Glomerular visceral epithelial cell (primary cell): Measurements from ENCODE around the gene IL10RA.
"Not testable (repeated sequence)": the region's sequence is repeated elsewhere in the genome, so short reads cannot be mapped to it uniquely, and the experiment has no call there.

Experiments used
- DNase-seq: peaks from one replicate; pipeline ENCODE4 v3.0.0-alpha.2; 2016; ENCODE audit errors: extremely low spot score

Gene IL10RA

DNA sequence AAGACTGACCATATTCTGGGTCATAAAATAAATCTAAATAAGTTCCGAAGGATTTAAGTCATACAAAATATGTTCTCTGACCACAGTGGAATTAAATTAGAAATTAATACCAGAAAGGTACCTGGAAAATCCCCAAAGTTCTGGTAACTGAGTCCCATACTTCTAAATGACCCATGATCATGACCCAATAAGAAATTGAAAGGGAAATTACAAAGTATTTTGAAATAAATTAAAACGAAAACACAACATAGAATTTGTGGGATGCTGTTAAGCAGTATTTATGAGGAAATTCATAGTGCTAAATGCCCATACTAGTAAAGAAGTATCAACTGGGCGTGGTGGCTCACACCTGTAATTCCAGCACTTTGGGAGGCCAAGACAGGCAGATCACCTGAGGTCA, 23.4 kb upstream of the IL10RA start:
- DNase-seq, result no peak

DNA sequence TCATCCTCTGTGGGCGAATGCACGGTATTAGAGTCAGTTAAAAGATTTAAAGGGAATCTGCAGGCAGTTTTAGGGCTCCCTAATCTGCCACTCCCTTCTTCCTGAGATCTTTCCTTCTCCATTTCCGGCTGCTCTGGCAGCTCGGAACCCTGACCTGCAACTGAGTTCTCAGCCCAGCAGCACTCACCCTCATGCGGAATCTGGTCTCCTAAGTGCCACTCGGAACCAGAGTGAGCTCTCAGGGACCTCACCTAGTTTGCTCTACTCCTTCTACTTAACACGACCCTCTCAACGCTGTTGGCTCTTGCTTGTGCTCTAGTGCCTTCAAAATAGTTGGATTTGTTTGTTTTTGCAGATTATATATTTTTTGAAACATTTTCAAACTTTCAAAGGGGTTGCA, 19.3 kb upstream of the IL10RA start:
- no peak for DNase-seq

DNA sequence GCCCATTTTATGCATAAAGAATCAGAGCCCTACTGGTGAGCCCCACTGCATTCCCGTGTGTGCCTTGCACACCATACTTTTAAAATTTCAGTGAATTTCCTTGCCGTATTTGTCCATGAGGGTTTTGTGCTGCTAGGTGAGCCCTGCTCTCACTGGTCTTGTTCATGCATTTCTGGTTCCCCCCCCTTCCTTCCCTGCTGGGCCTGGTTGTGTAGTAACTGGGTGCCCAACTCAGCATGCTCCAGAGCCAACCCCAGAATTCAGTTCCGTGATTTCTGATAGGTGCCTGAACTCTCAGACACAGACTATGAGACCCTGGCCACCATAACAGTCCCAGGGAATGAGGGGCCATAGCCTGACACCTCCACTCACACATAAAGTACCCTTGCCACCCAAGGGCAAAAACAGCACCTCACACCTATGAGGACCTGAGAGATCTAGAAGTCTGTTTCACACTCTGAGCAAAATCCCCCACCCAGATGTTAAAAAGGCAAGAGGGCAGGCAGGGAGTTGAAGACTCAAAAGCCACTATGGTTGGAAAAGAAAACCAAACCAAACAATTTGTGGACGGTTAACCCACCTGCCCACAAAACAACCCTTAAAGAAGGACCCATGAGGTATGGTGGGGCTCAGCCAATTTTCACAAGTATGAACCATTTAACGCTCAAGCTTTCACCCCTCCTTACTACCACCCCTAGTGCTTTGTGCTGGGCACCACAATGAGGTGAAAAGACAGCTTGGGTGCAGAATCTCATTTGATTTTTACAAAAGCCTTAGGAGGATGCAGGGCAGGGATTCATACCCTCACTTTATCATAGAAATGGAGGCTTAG, 16.8 kb upstream of the IL10RA start:
- no peak for DNase-seq

DNA sequence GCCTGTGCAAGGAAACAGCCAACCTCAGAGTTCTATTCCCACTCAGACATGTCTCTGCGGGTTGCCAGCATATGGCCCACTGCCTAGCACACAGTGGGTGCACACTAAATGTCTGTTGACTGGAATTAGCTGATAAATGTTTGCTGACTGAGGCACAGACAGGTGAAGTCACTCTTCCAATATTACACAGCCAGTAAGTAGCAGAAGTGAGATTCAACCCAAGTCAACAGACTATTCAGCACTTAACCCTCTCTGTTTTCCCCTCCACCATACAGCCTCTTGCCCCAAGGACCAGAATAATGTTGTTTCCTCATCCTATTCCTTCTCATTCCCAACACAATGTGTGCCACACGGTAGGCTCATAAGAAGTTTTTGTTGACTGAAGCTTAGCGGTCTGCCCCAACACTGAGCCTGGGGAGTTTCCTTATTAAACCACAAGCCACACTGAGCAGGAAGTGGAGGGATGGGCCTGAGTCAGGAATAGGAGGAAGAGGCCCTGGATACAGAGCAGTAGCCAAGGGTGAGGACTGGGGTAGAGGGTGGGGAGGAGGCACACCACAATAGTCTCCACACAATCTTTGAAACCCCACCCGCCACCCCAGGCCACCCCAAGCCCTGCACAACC, 15.7 kb upstream of the IL10RA start:
- DNase-seq, result peak; percentile 51

DNA sequence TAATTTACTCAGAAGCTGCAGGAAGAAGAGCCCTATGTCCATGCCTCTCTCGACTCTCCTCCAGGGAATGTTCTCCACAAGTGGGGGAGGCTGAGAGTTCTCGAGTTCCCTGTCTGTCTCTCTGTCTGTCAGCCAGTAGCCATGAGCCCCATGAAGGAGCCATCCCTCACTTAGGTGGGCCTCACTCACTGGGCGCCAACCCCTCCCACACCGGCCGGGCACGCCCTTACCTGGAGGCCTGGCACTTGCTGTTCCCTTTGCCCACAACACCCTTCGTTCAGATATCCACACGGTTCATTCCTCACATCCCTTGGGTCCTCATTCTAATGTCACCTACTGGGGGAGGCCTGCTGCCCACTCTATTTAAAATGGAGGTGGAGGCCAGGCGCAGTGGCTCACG, 14.2 kb upstream of the IL10RA start:
- no peak for DNase-seq

DNA sequence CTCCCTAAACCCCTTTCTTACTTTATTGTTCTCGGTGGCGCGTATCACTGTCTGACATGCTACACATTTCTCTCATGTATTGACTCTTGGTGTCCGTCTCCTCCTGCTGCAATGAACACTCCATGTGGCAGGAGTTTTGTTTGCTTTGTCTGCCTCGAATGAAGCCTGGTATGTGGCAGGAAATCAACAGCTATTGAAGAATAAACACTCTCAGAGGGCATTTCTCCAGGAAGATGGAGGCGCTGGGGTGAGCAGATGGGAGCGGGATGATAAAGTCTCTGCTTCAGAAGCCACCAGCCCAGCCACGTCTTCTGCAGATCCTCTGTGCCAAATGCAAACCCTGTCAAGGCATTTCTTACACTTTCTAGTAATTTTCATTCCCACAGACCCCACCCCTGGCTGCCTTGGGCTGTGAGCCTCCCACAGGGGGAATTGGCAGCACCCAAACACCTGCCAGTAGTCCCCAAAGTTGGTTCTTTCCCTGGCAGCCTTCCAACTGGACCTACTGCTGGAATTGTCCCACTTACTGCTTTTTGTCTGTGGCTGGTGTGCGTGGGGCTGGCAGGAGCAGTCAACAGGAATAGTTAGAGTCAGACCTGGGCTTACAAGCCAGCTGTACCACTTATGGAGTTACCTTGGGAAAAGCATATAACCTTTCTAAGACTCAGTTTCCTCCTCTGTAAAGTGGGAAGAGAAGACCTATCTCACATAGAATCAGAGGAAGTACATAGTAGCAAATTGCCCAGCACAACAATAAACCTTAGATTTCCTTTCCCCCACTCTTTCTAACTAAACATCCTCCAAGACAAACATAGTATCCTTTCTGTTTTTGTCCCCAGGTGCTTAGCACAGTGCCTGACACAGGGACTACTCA, 13.3 kb upstream of the IL10RA start:
- no peak for DNase-seq

DNA sequence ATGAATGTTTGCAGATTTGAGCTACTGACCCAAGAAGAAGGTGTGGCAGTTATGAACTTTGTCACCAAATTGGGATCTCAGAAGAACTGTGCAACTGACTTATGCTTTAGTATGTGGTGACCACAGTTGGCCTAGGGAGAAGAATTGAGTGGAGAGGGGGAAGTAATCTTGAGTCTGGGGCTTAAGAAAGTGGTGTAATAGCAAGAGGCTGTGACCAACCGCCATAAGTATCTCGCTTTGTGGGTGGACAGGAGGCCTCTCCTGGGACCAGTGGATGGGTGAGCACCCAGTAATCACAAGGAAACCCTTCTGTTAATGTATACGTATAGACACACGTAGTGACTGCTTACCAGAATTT, 12.7 kb upstream of the IL10RA start:
- DNase-seq, result no peak

DNA sequence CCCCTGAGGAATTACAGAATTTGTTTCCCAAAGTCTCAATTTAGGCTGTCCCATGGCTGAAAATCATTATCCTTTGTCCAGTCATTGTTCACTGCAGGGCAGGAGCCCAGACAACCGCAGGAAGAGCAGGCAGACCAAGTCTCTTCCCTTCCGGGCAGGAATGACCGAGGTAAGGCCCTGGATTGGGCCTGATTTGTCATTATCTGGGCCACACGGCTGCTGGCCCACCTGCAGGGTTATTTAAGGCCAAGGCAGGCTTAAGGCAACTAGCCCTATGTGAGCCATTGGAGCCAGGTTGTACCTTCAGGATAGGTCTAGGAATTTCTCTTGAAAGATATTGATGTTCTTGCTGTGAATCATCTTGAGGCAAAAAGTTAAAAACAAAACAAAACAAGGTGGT, 9.7 kb upstream of the IL10RA start:
- no peak for DNase-seq

DNA sequence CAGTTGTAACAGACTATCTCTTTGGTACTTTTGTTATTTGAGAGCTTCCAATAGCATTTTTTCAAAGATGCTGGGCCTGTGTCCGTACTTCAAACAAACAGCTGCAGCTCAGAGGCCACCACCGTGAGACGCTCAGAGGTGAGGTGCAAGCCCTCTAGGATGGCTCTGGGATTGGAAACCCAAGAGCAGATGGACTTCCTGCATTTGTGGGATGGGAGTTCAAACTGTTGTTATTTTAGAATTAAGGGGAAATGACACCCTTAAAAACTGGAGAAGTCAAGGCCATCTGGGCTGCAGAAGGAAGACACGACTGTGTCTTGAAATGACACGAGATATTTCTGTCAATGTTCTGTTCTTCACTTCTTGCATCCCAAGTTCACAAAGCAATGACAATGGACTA, 9.2 kb upstream of the IL10RA start:
- DNase-seq, result no peak

DNA sequence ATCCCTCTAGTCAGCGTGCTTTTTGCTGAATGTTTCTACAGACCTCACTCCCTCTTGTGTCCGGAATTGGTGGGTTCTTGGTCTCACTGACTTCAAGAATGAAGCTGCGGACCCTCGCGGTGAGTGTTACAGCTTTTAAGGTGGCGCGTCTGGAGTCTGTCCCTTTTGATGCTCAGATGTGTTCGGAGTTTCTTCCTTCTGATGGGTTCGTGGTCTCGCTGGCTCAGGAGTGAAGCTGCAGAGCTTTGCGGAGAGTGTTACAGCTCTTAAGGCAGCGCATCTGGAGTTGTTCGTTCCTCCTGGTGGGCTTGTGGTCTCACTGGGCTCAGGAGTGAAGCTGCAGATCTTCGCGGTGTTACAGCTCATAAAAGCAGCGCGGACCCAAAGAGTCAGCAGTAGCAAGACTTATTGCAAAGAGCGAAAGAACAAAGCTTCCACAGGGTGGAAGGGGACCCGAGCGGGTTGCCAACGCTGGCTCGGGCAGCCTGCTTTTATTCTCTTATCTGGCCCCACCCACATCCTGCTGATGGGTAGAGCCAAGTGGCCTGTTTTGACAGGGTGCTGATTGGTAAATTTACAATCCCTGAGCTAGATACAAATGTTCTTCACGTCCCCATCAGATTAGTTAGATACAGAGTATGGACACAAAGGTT, 8.5 kb upstream of the IL10RA start:
- DNase-seq, result not testable (repeated sequence)

DNA sequence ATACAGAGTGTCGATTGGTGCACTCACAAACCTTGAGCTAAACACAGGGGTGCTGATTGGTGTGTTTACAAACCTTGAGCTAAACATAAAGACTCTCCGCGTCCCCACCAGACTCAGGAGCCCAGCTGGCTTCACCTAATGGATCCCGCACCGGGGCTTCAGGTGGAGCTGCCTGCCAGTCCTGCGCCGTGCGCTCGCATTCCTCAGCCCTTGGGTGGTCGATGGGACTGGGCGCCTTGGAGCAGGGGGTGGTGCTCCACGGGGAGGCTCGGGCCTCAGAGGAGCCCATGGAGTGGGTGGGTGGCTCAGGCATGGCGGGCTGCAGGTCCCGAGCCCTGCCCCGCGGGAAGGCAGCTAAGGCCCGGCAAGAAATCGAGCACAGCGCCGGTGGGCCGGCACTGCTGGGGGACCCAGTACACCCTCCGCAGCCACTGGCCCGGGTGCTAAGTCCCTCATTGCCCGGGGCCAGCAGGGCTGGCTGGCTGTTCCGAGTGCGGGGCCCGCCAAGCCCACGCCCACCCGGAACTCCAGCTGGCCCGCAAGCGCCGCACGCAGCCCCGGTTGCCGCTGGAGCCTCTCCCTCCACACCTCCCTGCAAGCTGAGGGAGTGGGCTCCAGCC, 7.8 kb upstream of the IL10RA start:
- DNase-seq, result not testable (repeated sequence)

DNA sequence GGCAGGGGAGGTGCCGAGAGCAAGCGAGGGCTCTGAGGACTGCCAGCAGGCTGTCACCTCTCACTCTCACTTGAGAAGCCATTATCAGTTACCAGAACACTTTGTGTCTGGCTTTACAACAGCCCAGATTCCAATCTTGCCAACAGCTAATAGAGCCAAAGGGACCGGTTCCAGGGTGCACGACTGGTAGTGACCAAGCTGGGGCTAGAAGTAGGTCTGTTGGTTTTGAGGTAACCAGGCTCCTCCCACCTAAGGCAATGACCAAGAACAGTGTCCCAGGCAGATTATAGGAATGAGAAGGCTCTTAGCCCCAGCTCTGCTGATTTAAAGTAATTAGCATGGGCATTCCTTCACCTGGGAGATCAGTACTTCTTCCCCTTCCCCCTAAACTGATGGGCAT, 7.2 kb upstream of the IL10RA start:
- DNase-seq, result no peak

DNA sequence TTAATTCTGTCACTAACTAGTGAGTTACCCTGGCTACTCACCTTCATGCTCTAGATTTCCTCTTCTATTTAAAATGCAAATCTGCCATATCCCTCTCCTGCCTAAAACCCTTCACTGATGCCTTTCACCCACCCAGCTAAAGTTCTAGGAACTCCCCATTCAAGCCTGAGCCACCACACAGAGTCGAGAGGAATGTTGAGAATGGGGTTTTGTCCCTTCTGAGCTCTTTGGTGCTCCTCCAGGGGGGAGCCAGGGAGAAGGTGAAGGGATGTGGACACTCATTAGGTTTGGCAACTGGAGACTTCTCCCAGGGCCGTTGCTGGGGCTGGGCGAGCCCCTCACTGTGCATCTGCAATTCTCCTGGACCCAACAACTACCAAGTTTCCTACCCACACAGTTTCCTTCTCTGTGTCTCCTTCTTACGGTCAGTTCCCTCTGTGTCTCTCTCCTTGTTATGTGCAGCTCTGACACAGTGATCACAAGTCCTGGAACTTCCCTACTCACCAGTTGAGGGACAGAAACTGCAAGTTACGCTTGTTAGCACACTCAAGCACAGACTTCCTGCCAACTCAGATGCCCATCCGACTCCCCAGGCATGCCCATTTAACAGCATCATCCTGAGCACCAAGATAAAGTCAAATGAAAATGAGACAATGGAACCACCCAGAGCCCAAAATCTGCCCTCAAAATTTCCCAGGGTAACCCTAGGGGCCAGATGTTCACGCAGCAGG, 6.5 kb upstream of the IL10RA start:
- DNase-seq, result no peak

DNA sequence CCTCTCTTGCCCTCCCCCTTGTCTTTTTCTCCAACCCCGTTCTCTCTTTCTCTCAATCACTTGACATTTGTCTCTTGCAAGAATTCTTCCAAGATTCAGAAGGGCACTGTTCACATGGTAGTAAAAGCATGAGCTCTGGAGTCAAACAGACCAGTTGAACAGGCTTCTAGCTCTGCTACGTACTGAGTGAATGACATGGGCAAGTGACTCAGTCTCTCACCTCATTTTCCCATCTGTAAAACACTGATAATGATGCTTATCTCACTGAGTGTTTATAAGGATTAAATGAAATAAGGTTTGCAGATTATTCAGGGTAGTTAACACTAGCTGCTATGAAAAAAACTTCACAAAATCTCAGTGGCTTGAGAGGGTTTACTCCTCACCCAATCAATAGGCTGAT, 5.9 kb upstream of the IL10RA start:
- no peak for DNase-seq

DNA sequence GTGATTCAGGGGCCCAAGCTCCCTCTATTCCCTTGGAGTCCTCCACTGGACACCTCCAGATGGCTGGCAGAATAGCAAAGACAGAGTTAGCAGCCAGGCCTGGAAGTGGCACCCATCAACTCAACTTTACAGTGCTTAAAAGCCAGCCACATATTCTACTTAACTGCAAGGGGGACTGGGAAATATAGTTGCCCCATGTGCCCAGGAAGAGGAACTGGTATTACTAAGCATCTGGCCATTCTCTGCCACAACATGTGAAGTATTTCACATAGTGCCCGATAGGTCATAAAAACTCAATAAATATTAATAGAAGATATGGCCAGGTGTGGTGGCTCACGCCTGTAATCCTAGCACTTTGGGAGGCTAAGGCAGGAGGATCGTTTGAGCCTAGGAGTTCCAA, 5.5 kb upstream of the IL10RA start:
- no peak for DNase-seq

DNA sequence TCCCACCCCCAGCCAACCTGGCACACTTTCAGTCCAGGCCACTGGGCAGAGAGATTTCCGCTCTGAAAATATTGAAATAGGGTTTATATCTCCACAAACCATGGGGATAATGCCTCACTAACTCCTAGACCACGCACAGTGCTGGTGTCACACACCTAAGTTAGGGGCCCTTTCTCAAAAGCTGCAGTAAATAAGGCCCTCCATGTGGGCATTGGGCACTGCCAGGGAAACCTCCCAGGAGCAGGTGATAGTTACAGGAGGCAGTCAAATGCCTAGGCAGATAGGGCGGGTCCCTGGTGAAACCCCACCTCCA, 3.1 kb upstream of the IL10RA start:
- no peak for DNase-seq

DNA sequence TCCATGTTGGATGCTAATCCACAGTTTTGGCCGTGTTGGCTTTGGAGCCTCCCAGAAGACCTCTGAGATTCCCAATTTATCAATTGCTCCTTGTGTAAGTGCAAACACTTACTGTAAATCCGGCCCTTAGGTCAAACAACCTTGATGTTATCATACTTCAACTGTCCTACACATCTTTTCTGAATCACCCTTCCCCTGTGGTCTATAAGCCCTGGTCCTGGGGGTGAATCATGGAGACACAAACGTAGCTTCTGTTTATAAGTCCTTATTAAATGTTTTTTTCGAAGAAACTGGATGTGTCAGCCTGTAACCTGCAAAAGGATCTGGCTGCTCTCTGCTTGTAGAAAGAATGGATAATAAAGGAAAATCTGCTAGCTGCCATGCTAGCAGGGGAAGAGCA, 1.7 kb upstream of the IL10RA start:
- no peak for DNase-seq

DNA sequence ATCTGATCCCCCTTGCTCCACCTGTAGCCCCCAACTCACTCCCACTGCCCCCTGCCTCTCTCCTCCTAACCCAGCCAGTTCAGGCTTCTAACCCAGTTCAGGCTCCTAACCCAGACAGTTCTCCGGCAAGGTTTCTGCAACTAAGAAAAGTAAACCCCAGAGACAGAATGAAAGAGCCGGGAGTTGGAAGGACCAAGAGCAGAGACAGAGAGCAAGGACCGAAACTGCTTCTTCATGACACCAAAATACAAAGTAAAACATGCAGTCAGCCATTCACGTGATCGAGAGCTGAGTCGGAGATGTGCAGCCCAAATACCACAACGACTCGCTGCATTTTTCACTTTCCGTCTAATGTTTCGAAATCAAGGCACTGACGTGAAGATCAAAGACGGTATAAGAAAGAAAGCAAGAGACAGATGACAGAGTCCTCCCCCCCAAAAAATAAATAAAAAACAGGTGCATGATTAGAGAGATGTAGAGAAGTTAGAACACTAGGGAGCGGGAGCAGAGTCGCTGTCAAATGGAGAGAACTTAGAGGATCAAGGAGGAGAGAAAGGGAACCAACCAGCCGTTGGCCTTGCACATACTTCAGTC, 884 bp downstream of the IL10RA start:
- DNase-seq, result no peak

DNA sequence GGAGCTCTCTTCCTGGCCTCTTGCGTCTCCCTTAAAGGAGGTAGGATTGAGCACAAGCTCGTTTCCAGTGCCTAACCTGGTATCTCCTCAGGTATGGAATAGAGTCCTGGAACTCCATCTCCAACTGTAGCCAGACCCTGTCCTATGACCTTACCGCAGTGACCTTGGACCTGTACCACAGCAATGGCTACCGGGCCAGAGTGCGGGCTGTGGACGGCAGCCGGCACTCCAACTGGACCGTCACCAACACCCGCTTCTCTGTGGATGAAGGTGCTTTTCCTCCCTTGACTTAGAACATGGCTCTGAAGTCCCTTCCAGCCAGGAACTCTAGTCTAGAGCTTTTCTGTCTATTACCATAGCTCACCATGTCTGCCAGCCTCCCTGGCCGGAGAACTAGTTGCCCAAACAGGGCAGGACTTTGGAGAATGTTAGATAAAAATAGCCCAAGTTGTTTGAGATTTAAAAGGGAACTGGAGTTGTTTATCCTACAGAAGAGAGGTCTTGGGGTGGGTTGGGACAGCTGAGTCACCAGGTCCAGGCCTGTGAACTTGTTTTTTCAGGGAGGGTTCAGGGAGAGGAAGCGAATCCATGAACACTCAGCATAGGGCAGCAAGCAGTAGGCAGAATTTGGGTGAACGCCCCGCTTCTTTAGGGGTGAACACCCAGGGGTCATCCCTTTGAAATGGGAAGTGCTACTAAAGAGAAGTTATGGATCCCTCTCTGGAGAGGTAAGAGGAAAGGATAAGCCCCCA, 3.3 kb downstream of the IL10RA start:
- no peak for DNase-seq

DNA sequence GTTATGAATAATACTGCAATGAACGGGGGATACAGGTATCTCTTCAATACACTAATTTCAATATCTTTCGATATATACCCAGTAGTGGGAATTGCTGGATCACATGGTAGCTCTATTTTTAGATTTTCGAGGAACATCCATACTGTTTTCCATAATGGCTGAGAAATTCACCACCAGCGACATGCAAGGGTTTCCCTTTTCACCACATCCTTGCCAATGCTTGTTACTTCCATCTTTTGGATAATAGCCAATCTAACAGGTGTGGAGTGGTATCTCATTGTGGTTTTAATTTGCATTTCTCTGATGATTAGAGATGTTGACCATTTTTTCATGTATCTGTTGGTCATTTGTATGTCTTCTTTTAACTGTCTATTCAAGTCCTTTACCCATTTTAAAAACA, 5.9 kb downstream of the IL10RA start:
- DNase-seq, result no peak
